ENCODE data around the gene MYO19. TPM values are rescaled to one million over a fixed set of nuclear protein-coding genes. Genes with fewer than 3 reads are reported as not detected.

MYO19 gene
- total RNA-seq, 2 donors from 2014 or later = 37.4 to 78.1 TPM

- Histone ChIP-seq H3K4me3 (no peak overlapping the region), H3K9me3 (no peaks in the 10 kb centered on the region), H3K27me3 (no peaks in the 10 kb centered on the region), H3K4me1 (no peaks in the 10 kb centered on the region), H3K27ac (no peak overlapping the region), H3K36me3 (replicated peaks in 1 of 2; ENCODE audit: insufficient read depth in 1 of 2, low read depth in 2 of 2) (peaks cover 0 to 8% of the 10 kb centered on the region in 2 donors)
- intact Hi-C loops (cut with DNase I) = no loop called here
- 92 to 97% methylated on average over 3 to 8 of the region's 8 CpGs for WGBS, 2 donors
- DNase-seq (no peak), ATAC-seq (no peak)
- TF ChIP-seq POLR2A (IDR thresholded peaks at IDR 0.05) = no peak
- TF ChIP-seq, protein P1, sequence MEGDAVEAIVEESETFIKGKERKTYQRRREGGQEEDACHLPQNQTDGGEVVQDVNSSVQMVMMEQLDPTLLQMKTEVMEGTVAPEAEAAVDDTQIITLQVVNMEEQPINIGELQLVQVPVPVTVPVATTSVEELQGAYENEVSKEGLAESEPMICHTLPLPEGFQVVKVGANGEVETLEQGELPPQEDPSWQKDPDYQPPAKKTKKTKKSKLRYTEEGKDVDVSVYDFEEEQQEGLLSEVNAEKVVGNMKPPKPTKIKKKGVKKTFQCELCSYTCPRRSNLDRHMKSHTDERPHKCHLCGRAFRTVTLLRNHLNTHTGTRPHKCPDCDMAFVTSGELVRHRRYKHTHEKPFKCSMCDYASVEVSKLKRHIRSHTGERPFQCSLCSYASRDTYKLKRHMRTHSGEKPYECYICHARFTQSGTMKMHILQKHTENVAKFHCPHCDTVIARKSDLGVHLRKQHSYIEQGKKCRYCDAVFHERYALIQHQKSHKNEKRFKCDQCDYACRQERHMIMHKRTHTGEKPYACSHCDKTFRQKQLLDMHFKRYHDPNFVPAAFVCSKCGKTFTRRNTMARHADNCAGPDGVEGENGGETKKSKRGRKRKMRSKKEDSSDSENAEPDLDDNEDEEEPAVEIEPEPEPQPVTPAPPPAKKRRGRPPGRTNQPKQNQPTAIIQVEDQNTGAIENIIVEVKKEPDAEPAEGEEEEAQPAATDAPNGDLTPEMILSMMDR (IDR thresholded peaks at IDR 0.05) = no peak
These were observed 29.5 kb downstream of the MYO19 start for GRCh38 chr17:36505171-36505570.

DNA sequence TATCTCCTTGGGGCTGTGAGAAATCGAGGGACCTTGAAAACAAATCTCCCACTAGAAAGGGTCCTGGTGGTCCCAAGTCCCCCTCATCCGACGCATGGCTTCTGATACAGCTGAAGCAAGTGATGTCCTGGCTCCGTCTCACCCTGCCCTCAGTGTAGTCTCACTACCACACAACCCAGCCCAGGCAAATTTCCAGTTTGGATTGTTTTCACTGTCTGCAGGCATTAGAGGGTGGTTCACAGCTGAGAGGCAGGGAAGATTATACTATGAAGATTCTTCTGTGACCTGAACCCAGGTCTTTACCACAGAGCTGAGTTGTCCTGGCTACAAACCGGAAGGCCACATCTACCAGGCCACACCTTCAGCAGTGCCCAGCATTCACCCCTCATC lies 30.5 kb downstream of the MYO19 start:
- no peak overlapping the region for H3K27ac ChIP-seq
- no peaks in the 10 kb centered on the region for H3K27me3 ChIP-seq
- no peaks in the 10 kb centered on the region for H3K4me1 ChIP-seq
- peaks cover 0 to 8% of the 10 kb centered on the region in 2 donors for H3K36me3 ChIP-seq (replicated peaks in 1 of 2; ENCODE audit: insufficient read depth in 1 of 2, low read depth in 2 of 2)
- intact Hi-C loops (cut with DNase I) = no loop called here
- no peak for TF ChIP-seq POLR2A (IDR thresholded peaks at IDR 0.05)
- TF ChIP-seq, protein P1 (IDR thresholded peaks at IDR 0.05) = no peak
- no peak for ATAC-seq
- H3K4me3 ChIP-seq = no peak overlapping the region
- no peak for DNase-seq
- 96 to 97% methylated on average over 4 to 5 of the region's 5 CpGs for WGBS, 2 donors
- H3K9me3 ChIP-seq = no peaks in the 10 kb centered on the region

DNA sequence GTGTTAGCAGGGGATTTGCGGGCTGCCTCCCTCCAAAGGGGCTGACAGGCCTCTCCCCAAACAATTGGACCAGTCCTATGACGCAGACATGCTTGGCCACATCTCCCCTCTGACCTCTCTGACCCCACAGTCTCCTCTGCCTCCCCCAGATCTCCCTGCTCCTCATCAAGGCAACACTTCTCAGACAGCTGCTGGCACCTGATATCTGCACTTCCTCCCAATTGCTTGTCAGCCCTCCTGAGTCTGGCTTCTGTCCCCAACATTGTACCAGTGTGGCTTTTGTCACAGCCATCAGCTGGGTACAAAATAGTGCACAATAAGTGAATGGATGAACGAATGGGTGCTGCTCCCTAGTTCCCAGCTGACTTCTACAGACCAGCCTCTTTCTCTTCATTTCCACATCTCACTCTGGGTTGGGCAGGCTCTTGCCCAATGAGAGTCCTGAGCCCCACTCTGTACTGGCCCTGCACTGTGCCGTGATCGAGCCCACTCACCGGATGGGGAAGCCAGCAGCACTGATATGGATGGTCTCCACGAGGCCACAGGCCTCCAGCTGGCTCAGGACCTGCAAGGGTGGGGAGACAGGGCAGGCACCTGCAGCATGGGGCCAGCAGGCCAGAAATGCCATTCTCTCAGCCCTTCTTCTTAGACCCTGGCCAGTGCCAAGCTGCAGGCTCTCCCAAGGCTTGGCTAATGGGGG lies 31.1 kb downstream of the MYO19 start:
- Histone ChIP-seq H3K27ac (no peak overlapping the region), H3K4me3 (no peak overlapping the region), H3K36me3 (replicated peaks in 1 of 2; ENCODE audit: insufficient read depth in 1 of 2, low read depth in 2 of 2) (peaks cover 0 to 10% of the 10 kb centered on the region in 2 donors), H3K27me3 (no peaks in the 10 kb centered on the region), H3K4me1 (no peaks in the 10 kb centered on the region), H3K9me3 (no peaks in the 10 kb centered on the region)
- 90 to 97% methylated on average over 5 to 7 of the region's 7 CpGs for WGBS, 2 donors
- DNase-seq = no peak
- TF ChIP-seq, protein P1 (IDR thresholded peaks at IDR 0.05) = no peak
- TF ChIP-seq POLR2A (IDR thresholded peaks at IDR 0.05) = no peak
- intact Hi-C loops (cut with DNase I) = no loop called here
- ATAC-seq = no peak

DNA sequence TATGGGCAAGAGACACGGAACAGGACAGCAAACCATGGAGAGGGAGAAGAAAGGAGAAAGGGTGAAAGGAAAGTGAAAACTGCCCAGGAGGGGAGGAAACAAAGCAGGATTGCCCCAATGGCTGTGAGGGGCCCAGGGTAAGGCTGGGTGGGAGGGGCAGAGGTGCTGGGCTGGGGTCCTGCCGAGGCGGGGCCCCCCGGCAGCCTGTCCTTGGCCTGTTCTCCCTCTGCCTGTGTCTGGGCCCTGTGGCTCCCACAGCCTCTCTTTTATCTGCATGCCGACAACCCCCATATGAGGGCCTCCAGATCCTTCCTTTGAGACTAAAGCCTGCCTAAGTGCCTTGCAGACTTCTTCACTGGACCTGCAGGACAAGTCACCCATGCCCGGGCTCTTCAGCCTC lies 32.7 kb downstream of the MYO19 start:
- ATAC-seq (no peak), DNase-seq (no peak)

More for the DNA sequence above, 32.7 kb downstream of the MYO19 start:
- Histone ChIP-seq H3K9me3 (no peaks in the 10 kb centered on the region), H3K36me3 (replicated peaks in 1 of 2; ENCODE audit: insufficient read depth in 1 of 2, low read depth in 2 of 2) (peaks cover 0 to 18% of the 10 kb centered on the region in 2 donors), H3K4me3 (no peak overlapping the region), H3K27ac (no peak overlapping the region), H3K27me3 (no peaks in the 10 kb centered on the region), H3K4me1 (no peaks in the 10 kb centered on the region)
- WGBS, 2 donors = 93 to 96% methylated on average over 6 of the region's 6 CpGs
- TF ChIP-seq, protein P1 (IDR thresholded peaks at IDR 0.05) = no peak
- intact Hi-C loops (cut with DNase I) = no loop called here
